SIG-M5 treated with dmso at 0.1 percent for 504 hours (cell line): ENCODE measurements around the gene CSPG4.

Experiments
- DNase-seq: peaks from one replicate; lab custom pipeline; 2025; ENCODE audit not compliant: unreplicated experiment; lab: John Stamatoyannopoulos, UW

CSPG4 gene

GRCh38 chr15:75651810-75652543, 60.7 kb downstream of the CSPG4 start:
- DNase-seq = no peak

GRCh38 chr15:75650908-75651809, 61.5 kb downstream of the CSPG4 start:
- DNase-seq = no peak

GRCh38 chr15:75649848-75650247, 62.8 kb downstream of the CSPG4 start:
- no peak for DNase-seq

- DNase-seq = no peak
Observed at GRCh38 chr15:75649045-75649761, 63.4 kb downstream of the CSPG4 start.

- DNase-seq = no peak
Observed at GRCh38 chr15:75648156-75649000, 64.3 kb downstream of the CSPG4 start.

GRCh38 chr15:75647370-75648155, 65.1 kb downstream of the CSPG4 start, which contains the start of gene SNX33:
Gene SNX33, plus strand, starts transcription at chr15:75647912. Its CDS starts 1,191 bp downstream, at chr15:75649103.
- peak; percentile 55 for DNase-seq

GRCh38 chr15:75646944-75647364, 65.7 kb downstream of the CSPG4 start:
- DNase-seq = no peak

GRCh38 chr15:75646112-75646943, 66.3 kb downstream of the CSPG4 start:
- DNase-seq = no peak

GRCh38 chr15:75644376-75644775, 68.3 kb downstream of the CSPG4 start:
- DNase-seq = no peak

- no peak for DNase-seq
Observed at GRCh38 chr15:75641603-75642002, 71.0 kb downstream of the CSPG4 start.

- DNase-seq = no peak
Observed at GRCh38 chr15:75641179-75641503, 71.5 kb downstream of the CSPG4 start.

- DNase-seq = peak; percentile 68
Observed at GRCh38 chr15:75640483-75641178, 72.0 kb downstream of the CSPG4 start.

- DNase-seq = peak; percentile 98
Observed at GRCh38 chr15:75639709-75640482, 72.8 kb downstream of the CSPG4 start, which contains the start of gene IMP3. Gene IMP3, minus strand, starts transcription at chr15:75640224. Its CDS starts 56 bp downstream, at chr15:75640168.

- peak; percentile 23 for DNase-seq
Observed at GRCh38 chr15:75639191-75639708, 73.4 kb downstream of the CSPG4 start.

- no peak for DNase-seq
Observed at GRCh38 chr15:75637245-75638009, 75.2 kb downstream of the CSPG4 start.

GRCh38 chr15:75636026-75636425, 76.6 kb downstream of the CSPG4 start:
- DNase-seq = no peak
